HCT116 (cell line): ENCODE measurements around the gene BMP8B. TPM values are rescaled to one million over a fixed set of nuclear protein-coding genes. Genes with fewer than 3 reads are reported as not detected.

ENCODE experiments used
- ATAC-seq: fragments of 200-7000 bp; cut with Tn5 transposase; 2 replicates; pipeline ENCODE4 v1.9.1; 2020; ENCODE audit warnings: mild to moderate bottlenecking, moderate library complexity
- BruUV-seq: library from RNA; stranded (reverse); fragments of 400-500 nt; replicated peaks from 2 replicates; lab custom pipeline; 2021; lab: Mats Ljungman, UMichigan
- CTCF ChIA-PET: fragments of 300-600 bp; sonication (Branson Sonifier 250); formaldehyde crosslinking; loops from one replicate; lab custom pipeline; 2021; ENCODE audit warnings: antibody characterized with exemption; lab: Charles Lee
- POLR2A ChIA-PET: fragments of 300-600, 350-600 bp; sonication (Branson Sonifier 250); formaldehyde crosslinking; loops from one replicate; lab custom pipeline; 2021; ENCODE audit warnings: antibody characterized with exemption; lab: Charles Lee
- RAD21 ChIA-PET, 2 experiments: fragments of 300-600 bp; sonication (Branson Sonifier 250); formaldehyde crosslinking; loops; one replicate each; lab custom pipeline; 2023; ENCODE audit warnings: low total read pairs in 2 of 2; ENCODE audit not compliant: uncharacterized antibody in 2 of 2, unreplicated experiment in 2 of 2, low non-redundant PET in 1 of 2; lab: Charles Lee
- DNase-seq: peaks from one replicate; pipeline ENCODE4 v3.0.0-alpha.2; 2010; ENCODE audit warnings: low read depth, low spot score
- H2AFZ ChIP-seq: fragments of 200-600 bp; shearing (Covaris generic), sonication (generic); 2 replicates; pipeline ENCODE4 v1.6.1; 2017; ENCODE audit warnings: low read depth, mixed run types, mixed read lengths, antibody characterized with exemption, low read length; ENCODE audit not compliant: poor library complexity, severe bottlenecking
- H3K27ac ChIP-seq: 2 replicates; pipeline ENCODE4 v1.5.1; 2012; ENCODE audit warnings: low read depth, low read length
- H3K27me3 ChIP-seq: fragments of 200-600 bp; sonication (generic); 2 replicates; pipeline ENCODE4 v1.6.1; 2016; ENCODE audit warnings: mixed run types, low read length, mixed read lengths; ENCODE audit not compliant: insufficient read depth
- H3K36me3 ChIP-seq, 2 experiments: fragments of 200-500 bp in 1 of 2; fragments of 200-600 bp in 1 of 2; sonication (Bioruptor generic) in 1 of 2; sonication (generic) in 1 of 2; 2 replicates each; pipeline versions ENCODE4 v1.5.1 to v1.6.1; 2014 to 2016; ENCODE audit warnings: low read length in 2 of 2, inconsistent platforms in 1 of 2, mixed read lengths in 1 of 2, mixed run types in 1 of 2; ENCODE audit not compliant: insufficient read depth in 2 of 2, control insufficient read depth in 1 of 2
- H3K4me1 ChIP-seq, 2 experiments: fragments of 200-600 bp in 1 of 2; sonication (generic) in 1 of 2; 2 replicates each; pipeline versions ENCODE4 v1.5.1 to v1.6.1; 2012 to 2017; ENCODE audit warnings: low read length in 2 of 2, inconsistent platforms in 1 of 2, mild to moderate bottlenecking in 1 of 2, mixed read lengths in 1 of 2, mixed run types in 1 of 2, moderate library complexity in 1 of 2; ENCODE audit not compliant: insufficient read depth in 2 of 2, control insufficient read depth in 1 of 2
- H3K4me2 ChIP-seq: fragments of 200-600 bp; sonication (generic); 2 replicates; pipeline ENCODE4 v1.6.1; 2017; ENCODE audit warnings: mixed run types, low read length, mixed read lengths
- H3K4me3 ChIP-seq, 2 experiments: fragments of 200-600 bp in 1 of 2; sonication (generic) in 1 of 2; replicated peaks in 1 of 2; 2 replicates each; pipeline ENCODE4 v1.5.1; 2011 to 2016; ENCODE audit warnings: low read length in 2 of 2, control low read depth in 1 of 2, low read depth in 1 of 2, mild to moderate bottlenecking in 1 of 2, mixed read lengths in 1 of 2, mixed run types in 1 of 2
- H3K79me2 ChIP-seq: fragments of 200-600 bp; sonication (generic); 2 replicates; pipeline ENCODE4 v1.6.1; 2017; ENCODE audit warnings: mild to moderate bottlenecking, mixed run types, low read length, moderate library complexity, mixed read lengths; ENCODE audit not compliant: insufficient read depth
- H3K9ac ChIP-seq: fragments of 200-600 bp; sonication (generic); 2 replicates; pipeline ENCODE4 v1.6.1; 2016; ENCODE audit warnings: low read length, mixed read lengths
- H3K9me2 ChIP-seq: fragments of 200-600 bp; sonication (generic), shearing (Covaris generic); 2 replicates; pipeline ENCODE4 v1.6.1; 2017; ENCODE audit warnings: mixed run types, mild to moderate bottlenecking, moderate library complexity; ENCODE audit not compliant: insufficient read depth
- H3K9me3 ChIP-seq, 2 experiments: fragments of 200-500 bp in 1 of 2; fragments of 200-600 bp in 1 of 2; sonication (Bioruptor generic) in 1 of 2; sonication (generic) in 1 of 2; 2 replicates each; pipeline ENCODE4 v1.6.1; 2014 to 2017; ENCODE audit warnings: low read length in 2 of 2, mixed read lengths in 2 of 2, inconsistent platforms in 1 of 2, low read depth in 1 of 2, mild to moderate bottlenecking in 1 of 2, mixed run types in 1 of 2, moderate library complexity in 1 of 2; ENCODE audit not compliant: control insufficient read depth in 1 of 2, insufficient read depth in 1 of 2
- H4K20me1 ChIP-seq: fragments of 200-600 bp; sonication (generic), shearing (Covaris generic); 2 replicates; pipeline ENCODE4 v1.6.1; 2017; ENCODE audit warnings: mixed run types, mild to moderate bottlenecking, moderate library complexity; ENCODE audit not compliant: insufficient read depth
- CBX3 ChIP-seq: IDR thresholded peaks from 2 replicates; pipeline ENCODE4 v1.6.1; 2012; ENCODE audit warnings: low read depth
- EGR1 ChIP-seq: IDR thresholded peaks from 2 replicates; pipeline ENCODE4 v1.6.1; 2012; ENCODE audit warnings: low read depth
- EZH2 ChIP-seq: fragments of 200-600 bp; sonication (generic); IDR thresholded peaks from 2 replicates; pipeline ENCODE4 v1.6.1; 2017; ENCODE audit warnings: antibody characterized with exemption, mixed run types
- EZH2phosphoT487 ChIP-seq: fragments of 200-600 bp; IDR thresholded peaks from 2 replicates; pipeline ENCODE4 v1.6.1; 2018; ENCODE audit warnings: antibody characterized with exemption, borderline replicate concordance
- FOSL1 ChIP-seq: IDR thresholded peaks from 2 replicates; pipeline ENCODE4 v1.6.1; 2012; ENCODE audit warnings: low read depth
- MAX ChIP-seq: IDR thresholded peaks from 2 replicates; pipeline ENCODE4 v1.6.1; 2012
- POLR2AphosphoS5 ChIP-seq: IDR thresholded peaks from 2 replicates; pipeline ENCODE4 v1.6.1; 2011; ENCODE audit warnings: mild to moderate bottlenecking, low read depth, low read length, moderate library complexity
- RAD21 ChIP-seq: IDR thresholded peaks from 2 replicates; pipeline ENCODE4 v1.6.1; 2012; ENCODE audit warnings: low read depth, mild to moderate bottlenecking
- REST ChIP-seq: IDR thresholded peaks from 2 replicates; pipeline ENCODE4 v1.6.1; 2012; ENCODE audit warnings: low read depth
- SP1 ChIP-seq: IDR thresholded peaks from 2 replicates; pipeline ENCODE4 v1.6.1; 2012; ENCODE audit warnings: low read depth
- TCF7L2 ChIP-seq: IDR thresholded peaks from 2 replicates; pipeline ENCODE4 v1.7.0; 2011; ENCODE audit warnings: borderline replicate concordance, inconsistent platforms; ENCODE audit not compliant: insufficient read depth, insufficient read length; ENCODE audit errors: extremely low read depth
- YY1 ChIP-seq: IDR thresholded peaks from 2 replicates; pipeline ENCODE4 v1.6.1; 2011; ENCODE audit warnings: low read length, low read depth, moderate library complexity, mild to moderate bottlenecking; ENCODE audit not compliant: insufficient replicate concordance; ENCODE audit errors: extremely low read depth
- ZBTB33 ChIP-seq: IDR thresholded peaks from 2 replicates; pipeline ENCODE4 v1.6.1; 2011; ENCODE audit warnings: mild to moderate bottlenecking, low read length, moderate library complexity; ENCODE audit not compliant: insufficient replicate concordance; ENCODE audit errors: extremely low read depth
- ZNF274 ChIP-seq: fragments of 200-500 bp; sonication (Bioruptor generic); IDR thresholded peaks from 2 replicates; pipeline ENCODE4 v1.6.1; 2014; ENCODE audit warnings: mild to moderate bottlenecking, low read depth, low read length, inconsistent platforms
- intact Hi-C: fragments of 100-400 bp; cut with micrococcal nuclease; formaldehyde crosslinking; loops from 2 replicates; pipeline ENCODE4 v1.10.0; 2022
- total RNA-seq: library from RNA; stranded (reverse); gene quantifications from one replicate; pipeline ENCODE4 v1.2.1, GENCODE V29; 2021; ENCODE audit not compliant: unreplicated experiment

Gene BMP8B
- total RNA-seq, 1 experiment from 2014 or later, result 9.5 TPM

GRCh38 chr1:39762550-39763540 is 25.8 kb downstream of the BMP8B start:
- TF ChIP-seq MAX (no peak), YY1 (no peak), POLR2AphosphoS5 (no peak), FOSL1 (no peak), TCF7L2 (no peak), CBX3 (no peak), ZNF274 (no peak), EZH2phosphoT487 (no peak), SP1 (no peak), EZH2 (no peak), EGR1 (no peak), REST (no peak), RAD21 (no peak), ZBTB33 (no peak)
- TF ChIP-seq, all 23 proteins: peak for 0
- no peak for DNase-seq
- H3K27me3 ChIP-seq, result no peaks in the 10 kb centered on the region
- H3K27ac ChIP-seq, result no peak overlapping the region
- no peaks in the 10 kb centered on the region for H3K9me3 ChIP-seq
- ChIA-PET RAD21 (no interaction called here), POLR2A (no interaction called here), CTCF (no interaction called here)
- H3K9ac ChIP-seq, result no peak overlapping the region
- ATAC-seq, result no peak
- no peak overlapping the region for H3K4me2 ChIP-seq
- H2AFZ ChIP-seq, result no peak overlapping the region
- no TSS peak for BruUV-seq
- intact Hi-C loops, result no loop called here
- H3K36me3 ChIP-seq, result peaks cover 0 to 2% of the 10 kb centered on the region in 2 experiments; a peak in 2 of 4 replicates
- H3K9me2 ChIP-seq, result no peaks in the 10 kb centered on the region
- no peak overlapping the region for H3K4me3 ChIP-seq
- no peaks in the 10 kb centered on the region for H3K79me2 ChIP-seq
- no peaks in the 10 kb centered on the region for H3K4me1 ChIP-seq
- H4K20me1 ChIP-seq, result no peaks in the 10 kb centered on the region
